ENCODE data around the gene GPR157.

- TF ChIP-seq CTCF (IDR thresholded peaks at IDR 0.05; ENCODE audit: low read length) (no peak), EZH2 (IDR thresholded peaks at IDR 0.05; ENCODE audit: borderline replicate concordance, low read length) (no peak)
Observed at GRCh38 chr1:9139930-9140329, 11.0 kb upstream of the GPR157 start.
